Vagina (tissue), 2 donors: ENCODE measurements around the gene PLCG1. TPM values are rescaled to one million over a fixed set of nuclear protein-coding genes. Genes with fewer than 3 reads are reported as not detected.

Experiments used
- DNase-seq, 2 donors: peaks; one replicate each; pipeline ENCODE4 v3.0.0-alpha.2; 2017; ENCODE audit errors: extremely low spot score in 2 of 2
- H3K27ac ChIP-seq: fragments of 200-600 bp; sonication (generic); one replicate; pipeline ENCODE4 v1.5.1; 2019
- H3K27me3 ChIP-seq: fragments of 200-600 bp; sonication (generic); one replicate; pipeline ENCODE4 v1.5.1; 2019
- H3K36me3 ChIP-seq, 2 donors: fragments of 200-600 bp; sonication (generic); one replicate each; pipeline ENCODE4 v1.5.1; 2017 to 2019
- H3K4me1 ChIP-seq: fragments of 200-600 bp; sonication (generic); one replicate; pipeline ENCODE4 v1.5.1; 2019
- H3K4me3 ChIP-seq, 2 donors: fragments of 200-600 bp; sonication (generic); 1 replicate in 1 of 2; 2 replicates in 1 of 2; pipeline ENCODE4 v1.5.1; 2016 to 2019
- H3K9me3 ChIP-seq: fragments of 200-600 bp; sonication (generic); one replicate; pipeline ENCODE4 v1.5.1; 2019
- CTCF ChIP-seq, 3 experiments: fragments of 450-650 bp in 2 of 3; fragments of 200-600 bp in 1 of 3; sonication (generic) in 1 of 3; IDR thresholded peaks; one replicate each; pipeline ENCODE4 v1.5.1; 2017 to 2019; ENCODE audit warnings: antibody characterized with exemption in 3 of 3, mild to moderate bottlenecking in 2 of 3, moderate library complexity in 2 of 3
- POLR2A ChIP-seq, 2 donors: fragments of 450-650 bp; IDR thresholded peaks; one replicate each; pipeline ENCODE4 v1.6.1; 2017; ENCODE audit warnings: antibody characterized with exemption in 2 of 2, mild to moderate bottlenecking in 2 of 2, moderate library complexity in 2 of 2
- POLR2AphosphoS5 ChIP-seq, 2 donors: sonication (generic); formaldehyde crosslinking; IDR thresholded peaks; one replicate each; pipeline ENCODE4 v1.9.0; 2017; ENCODE audit warnings: antibody characterized with exemption in 2 of 2, mild to moderate bottlenecking in 2 of 2, low read depth in 1 of 2; ENCODE audit not compliant: insufficient read depth in 1 of 2
- intact Hi-C: fragments of 100-400 bp; cut with DNase I; formaldehyde crosslinking; loops from one replicate; pipeline ENCODE4 v1.15.1; 2023
- total RNA-seq: library from RNA; depleted of rRNA; stranded (reverse); fragments of >200 nt; gene quantifications from one replicate; pipeline ENCODE4 v1.2.3, GENCODE V29; 2016

Gene PLCG1
- total RNA-seq, 1 donor from 2014 or later, result 138 TPM

- H3K4me3 ChIP-seq, result no peak overlapping the region
- H3K4me1 ChIP-seq, result no peaks in the 10 kb centered on the region
- TF ChIP-seq POLR2AphosphoS5 (IDR thresholded peaks at IDR 0.05; ENCODE audit: insufficient read depth in 1 of 2, low read depth in 1 of 2) (no peak), CTCF (IDR thresholded peaks at IDR 0.05) (no peak), POLR2A (IDR thresholded peaks at IDR 0.05) (no peak)
These were observed 55.2 kb downstream of the PLCG1 start for GRCh38 chr20:41192575-41192974.

GRCh38 chr20:41196653-41197225, 59.4 kb downstream of the PLCG1 start:
- Histone ChIP-seq H3K36me3 (peaks cover 0 to 10% of the 10 kb centered on the region in 2 donors), H3K27ac (no peak overlapping the region), H3K9me3 (peaks cover 9% of the 10 kb centered on the region), H3K27me3 (no peaks in the 10 kb centered on the region), H3K4me3 (no peak overlapping the region), H3K4me1 (no peaks in the 10 kb centered on the region)
- no peak for DNase-seq
- intact Hi-C loops, result no loop called here
- TF ChIP-seq CTCF (IDR thresholded peaks at IDR 0.05) (no peak), POLR2A (IDR thresholded peaks at IDR 0.05) (no peak), POLR2AphosphoS5 (IDR thresholded peaks at IDR 0.05; ENCODE audit: insufficient read depth in 1 of 2, low read depth in 1 of 2) (no peak)

More at GRCh38 chr20:41192575-41192974, 55.2 kb downstream of the PLCG1 start:
- H3K9me3 ChIP-seq, result no peaks in the 10 kb centered on the region
- intact Hi-C loops, result no loop called here
- no peaks in the 10 kb centered on the region for H3K27me3 ChIP-seq
- H3K27ac ChIP-seq, result no peak overlapping the region
- H3K36me3 ChIP-seq, result peaks cover 0 to 10% of the 10 kb centered on the region in 2 donors
- no peak for DNase-seq

GRCh38 chr20:41198443-41198842, 61.1 kb downstream of the PLCG1 start:
- peaks cover 9% of the 10 kb centered on the region for H3K9me3 ChIP-seq
- no peak overlapping the region for H3K4me3 ChIP-seq
- intact Hi-C loops, result no loop called here
- no peaks in the 10 kb centered on the region for H3K27me3 ChIP-seq
- no peaks in the 10 kb centered on the region for H3K4me1 ChIP-seq
- DNase-seq, result no peak
- peaks cover 0 to 8% of the 10 kb centered on the region in 2 donors for H3K36me3 ChIP-seq
- no peak overlapping the region for H3K27ac ChIP-seq
- TF ChIP-seq POLR2AphosphoS5 (IDR thresholded peaks at IDR 0.05; ENCODE audit: insufficient read depth in 1 of 2, low read depth in 1 of 2), result no peak
- no peak for TF ChIP-seq POLR2A (IDR thresholded peaks at IDR 0.05)
- no peak for TF ChIP-seq CTCF (IDR thresholded peaks at IDR 0.05)

- H3K9me3 ChIP-seq, result peaks cover 9% of the 10 kb centered on the region
- H3K36me3 ChIP-seq, result peaks cover 0 to 22% of the 10 kb centered on the region in 2 donors
- TF ChIP-seq CTCF (IDR thresholded peaks at IDR 0.05) (no peak), POLR2A (IDR thresholded peaks at IDR 0.05) (no peak), POLR2AphosphoS5 (IDR thresholded peaks at IDR 0.05; ENCODE audit: insufficient read depth in 1 of 2, low read depth in 1 of 2) (no peak)
These were observed 63.3 kb downstream of the PLCG1 start for GRCh38 chr20:41200446-41201202.

DNA sequence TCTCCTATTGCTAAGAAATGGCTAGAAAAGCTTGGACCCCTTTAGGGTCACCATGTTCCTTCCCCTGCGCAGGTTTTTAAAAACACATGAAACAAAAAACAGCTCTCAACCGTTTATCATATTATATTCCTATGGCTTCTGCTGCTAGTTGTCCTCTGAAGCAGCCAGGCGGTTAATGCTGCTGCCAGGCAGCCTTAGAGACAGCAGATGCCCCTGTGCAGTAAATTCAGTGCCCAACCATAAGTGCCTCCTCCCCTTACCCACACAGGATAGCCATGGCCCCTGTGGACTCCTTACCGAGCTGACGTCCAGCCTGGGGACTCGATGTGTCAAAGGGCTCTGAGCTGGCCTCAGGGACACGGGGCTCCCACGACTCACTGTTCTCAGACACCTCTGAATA, 64.4 kb downstream of the PLCG1 start:
- intact Hi-C loops, result no loop called here
- peaks cover 9% of the 10 kb centered on the region for H3K9me3 ChIP-seq
- no peak for DNase-seq
- no peak overlapping the region for H3K27ac ChIP-seq
- H3K27me3 ChIP-seq, result no peaks in the 10 kb centered on the region
- H3K4me3 ChIP-seq, result no peak overlapping the region
- peaks cover 0 to 22% of the 10 kb centered on the region in 2 donors for H3K36me3 ChIP-seq
- no peak for TF ChIP-seq POLR2A (IDR thresholded peaks at IDR 0.05)
- TF ChIP-seq POLR2AphosphoS5 (IDR thresholded peaks at IDR 0.05; ENCODE audit: insufficient read depth in 1 of 2, low read depth in 1 of 2), result no peak
- TF ChIP-seq CTCF (IDR thresholded peaks at IDR 0.05), result no peak
- H3K4me1 ChIP-seq, result no peaks in the 10 kb centered on the region

More at GRCh38 chr20:41200446-41201202, 63.3 kb downstream of the PLCG1 start:
- DNase-seq, result no peak
- Histone ChIP-seq H3K27ac (no peak overlapping the region), H3K4me3 (no peak overlapping the region), H3K4me1 (no peaks in the 10 kb centered on the region), H3K27me3 (no peaks in the 10 kb centered on the region)
- intact Hi-C loops, result no loop called here
